Measurements from ENCODE around the gene SH3PXD2A. TPM values are rescaled to one million over a fixed set of nuclear protein-coding genes. Genes with fewer than 3 reads are reported as not detected.

Gene SH3PXD2A
- total and polyA plus RNA-seq, 2 donors (not counting 1 experiment from before 2014, with no cell fraction given): 3.2 to 33.5 TPM

- ATAC-seq (ENCODE audit: low read depth) (no peak), DNase-seq (no peak)
- no peaks in the 10 kb centered on the region for H3K36me3 ChIP-seq (replicated peaks in 1 of 2; ENCODE audit: control extremely low read depth in 1 of 2, control insufficient read depth in 1 of 2, extremely low read depth in 1 of 2, insufficient read depth in 2 of 2, low read length in 1 of 2)
- H3K27ac ChIP-seq (ENCODE audit: low read length in 2 of 2): no peak overlapping the region
- Mint-ChIP-seq H3K4me1 (no peaks in the 10 kb centered on the region), H3K4me3 (no peak overlapping the region), H3K27ac (no peak overlapping the region), H3K27me3 (peaks cover 9% of the 10 kb centered on the region), H3K9me3 (ENCODE audit: insufficient read depth) (no peaks in the 10 kb centered on the region)
- peaks cover 0 to 7% (median 0%) of the 10 kb centered on the region in 4 experiments for H3K27me3 ChIP-seq (replicated peaks in 1 of 4; ENCODE audit: control extremely low read depth in 1 of 4, control insufficient read depth in 3 of 4, insufficient read depth in 4 of 4, low read length in 3 of 4)
- POLR2A ChIA-PET: no interaction called here
- no peaks in the 10 kb centered on the region for H4K20me1 ChIP-seq (ENCODE audit: control insufficient read depth, insufficient read depth, low read length, poor library complexity, severe bottlenecking)
- no peak overlapping the region for H3K9ac ChIP-seq (ENCODE audit: low read length)
- no peaks in the 10 kb centered on the region for H3K4me1 ChIP-seq (ENCODE audit: control insufficient read depth in 2 of 2, insufficient read depth in 2 of 2, low read length in 2 of 2)
- TF ChIP-seq CTCF (IDR thresholded peaks at IDR 0.05): no peak
- H3K4me2 ChIP-seq (replicated peaks; ENCODE audit: low read depth, low read length, poor library complexity, severe bottlenecking): no peak overlapping the region
- no peaks in the 10 kb centered on the region for H3K9me3 ChIP-seq (ENCODE audit: control extremely low read depth in 1 of 3, control insufficient read depth in 2 of 3, insufficient read depth in 1 of 3, low read length in 2 of 3)
- H2AFZ ChIP-seq (ENCODE audit: insufficient read depth, low read depth, low read length, poor library complexity, severe bottlenecking): no peak overlapping the region
- H3K79me2 ChIP-seq (ENCODE audit: control insufficient read depth, insufficient read depth, low read length): no peaks in the 10 kb centered on the region
- intact Hi-C loops (cut with micrococcal nuclease): no loop called here
- H3K4me3 ChIP-seq (ENCODE audit: control extremely low read depth in 1 of 5, extremely low read depth in 1 of 5, insufficient read depth in 1 of 5, low read depth in 2 of 5, low read length in 4 of 5): no peak overlapping the region
- WGBS (ENCODE audit: insufficient coverage): 82% methylated on average over 8 of the region's 8 CpGs
- CTCF ChIA-PET: no interaction called here
These were observed 64.1 kb downstream of the SH3PXD2A start for GRCh38 chr10:103791291-103791690.

- H3K4me3 Mint-ChIP-seq: no peak overlapping the region
- Histone ChIP-seq H3K36me3 (replicated peaks in 1 of 2; ENCODE audit: control extremely low read depth in 1 of 2, control insufficient read depth in 1 of 2, extremely low read depth in 1 of 2, insufficient read depth in 2 of 2, low read length in 1 of 2) (no peaks in the 10 kb centered on the region), H3K4me2 (replicated peaks; ENCODE audit: low read depth, low read length, poor library complexity, severe bottlenecking) (no peak overlapping the region), H3K27me3 (replicated peaks in 1 of 4; ENCODE audit: control extremely low read depth in 1 of 4, control insufficient read depth in 3 of 4, insufficient read depth in 4 of 4, low read length in 3 of 4) (peaks cover 0 to 7% (median 0%) of the 10 kb centered on the region in 4 experiments), H3K9me3 (ENCODE audit: control extremely low read depth in 1 of 3, control insufficient read depth in 2 of 3, insufficient read depth in 1 of 3, low read length in 2 of 3) (no peaks in the 10 kb centered on the region), H3K4me1 (ENCODE audit: control insufficient read depth in 2 of 2, insufficient read depth in 2 of 2, low read length in 2 of 2) (no peaks in the 10 kb centered on the region), H3K9ac (ENCODE audit: low read length) (no peak overlapping the region), H3K27ac (ENCODE audit: low read length in 2 of 2) (no peak overlapping the region), H4K20me1 (ENCODE audit: control insufficient read depth, insufficient read depth, low read length, poor library complexity, severe bottlenecking) (no peaks in the 10 kb centered on the region), H3K4me3 (ENCODE audit: control extremely low read depth in 1 of 5, extremely low read depth in 1 of 5, insufficient read depth in 1 of 5, low read depth in 2 of 5, low read length in 4 of 5) (no peak overlapping the region), H2AFZ (ENCODE audit: insufficient read depth, low read depth, low read length, poor library complexity, severe bottlenecking) (no peak overlapping the region), H3K79me2 (ENCODE audit: control insufficient read depth, insufficient read depth, low read length) (no peaks in the 10 kb centered on the region)
- 94% methylated on average over 5 of the region's 5 CpGs for WGBS (ENCODE audit: insufficient coverage)
- peaks cover 11% of the 10 kb centered on the region for H3K27me3 Mint-ChIP-seq
- ChIA-PET CTCF (no interaction called here), POLR2A (no interaction called here)
- intact Hi-C loops (cut with micrococcal nuclease): no loop called here
- no peaks in the 10 kb centered on the region for H3K4me1 Mint-ChIP-seq
- no peak for TF ChIP-seq EZH2 (IDR thresholded peaks at IDR 0.05; ENCODE audit: borderline replicate concordance, insufficient read depth, low read depth, low read length, poor library complexity, severe bottlenecking)
- TF ChIP-seq CTCF (IDR thresholded peaks at IDR 0.05): no peak
- no peaks in the 10 kb centered on the region for H3K9me3 Mint-ChIP-seq (ENCODE audit: insufficient read depth)
- ATAC-seq (ENCODE audit: low read depth) (no peak), DNase-seq (no peak)
- no peak overlapping the region for H3K27ac Mint-ChIP-seq
These were observed 64.8 kb downstream of the SH3PXD2A start for GRCh38 chr10:103790580-103790979.
